ENCODE measurements around the gene PALM3. TPM values are rescaled to one million over a fixed set of nuclear protein-coding genes. Genes with fewer than 3 reads are reported as not detected.
"Not testable (repeated sequence)": the region's sequence is repeated elsewhere in the genome, so short reads cannot be mapped to it uniquely, and the experiment has no call there.

PALM3 gene
- total RNA-seq, 2 donors from 2014 or later = 0.10 TPM; not detected in 1

- Mint-ChIP-seq H3K27me3 (ENCODE audit: low read depth) (no peaks in the 10 kb centered on the region), H3K4me3 (no peak overlapping the region), H3K9me3 (no peaks in the 10 kb centered on the region), H3K4me1 (ENCODE audit: low read depth) (peaks cover 5% of the 10 kb centered on the region), H3K27ac (no peak overlapping the region), H3K36me3 (ENCODE audit: insufficient read depth in 2 of 2) (peaks cover 13 to 30% of the 10 kb centered on the region in 2 donors)
- no peak for DNase-seq
- ATAC-seq (replicated peaks in 1 of 2) = no peak
Measured at GRCh38 chr19:14050512-14050911, 11.4 kb downstream of the PALM3 start.

DNA sequence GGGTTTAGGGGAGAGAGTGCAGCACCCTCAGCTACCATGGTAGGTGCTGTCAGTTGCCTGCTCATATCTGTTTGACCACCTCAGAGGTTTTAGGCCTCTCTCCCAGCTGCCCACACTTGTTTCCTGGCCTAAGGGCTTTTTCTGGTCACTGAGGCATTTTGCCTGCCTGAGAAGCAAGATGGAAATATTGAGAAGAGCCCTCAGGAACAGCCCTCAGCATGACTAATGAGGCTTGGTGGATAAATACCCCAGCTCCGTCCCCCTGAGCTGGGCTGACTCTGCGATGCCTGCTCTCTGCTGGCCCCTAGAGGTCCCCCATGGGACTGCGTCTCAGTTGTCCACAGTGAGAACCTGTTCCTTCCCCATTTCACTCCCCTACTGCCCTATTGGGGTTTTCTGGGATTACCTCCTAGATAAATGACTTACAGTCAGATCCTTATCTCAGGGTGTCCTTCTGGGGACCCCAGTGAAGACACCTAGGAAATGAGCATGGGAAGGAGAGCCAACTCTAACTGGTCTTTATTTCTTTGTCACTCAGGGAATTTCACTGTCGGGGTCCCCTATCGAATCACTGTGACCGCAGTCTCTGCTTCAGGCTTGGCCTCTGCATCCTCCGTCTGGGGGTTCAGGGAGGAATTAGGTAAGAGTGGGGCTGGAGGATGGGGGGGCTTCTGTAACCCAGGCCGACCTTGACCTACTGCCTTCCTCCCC is 13.3 kb downstream of the PALM3 start:
- DNase-seq = peak; percentile 74 to 81
- Mint-ChIP-seq H3K4me3 (no peak overlapping the region), H3K4me1 (ENCODE audit: low read depth) (peaks cover 5% of the 10 kb centered on the region), H3K27ac (peak overlapping the region; percentile 28), H3K9me3 (no peaks in the 10 kb centered on the region), H3K27me3 (ENCODE audit: low read depth) (no peaks in the 10 kb centered on the region), H3K36me3 (ENCODE audit: insufficient read depth in 2 of 2) (peaks cover 13 to 30% of the 10 kb centered on the region in 2 donors)
- peak; percentile 78 to 84 for ATAC-seq (replicated peaks in 1 of 2)

DNA sequence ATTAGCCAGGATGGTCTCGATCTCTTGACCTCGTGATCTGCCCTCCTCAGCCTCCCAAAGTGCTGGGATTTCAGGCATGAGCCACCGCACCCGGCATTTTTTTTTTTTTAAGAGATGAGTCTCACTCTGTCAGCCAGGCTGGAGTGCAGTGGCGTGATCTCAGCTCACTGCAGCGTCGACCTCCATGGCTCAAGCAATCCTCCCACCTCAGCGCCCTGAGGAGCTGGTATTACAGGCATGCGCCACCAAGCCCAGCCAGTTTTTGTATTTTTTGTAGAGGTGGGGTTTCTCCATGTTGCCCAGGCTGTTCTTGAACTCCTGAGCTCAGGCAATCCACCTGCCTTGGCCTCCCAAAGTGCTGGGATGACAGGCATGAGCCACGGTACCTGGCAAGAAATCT is 14.0 kb downstream of the PALM3 start:
- H3K27me3 Mint-ChIP-seq (ENCODE audit: low read depth) = not testable (repeated sequence)

GRCh38 chr19:14042659-14043608 is 18.9 kb downstream of the PALM3 start:
- H3K9me3 Mint-ChIP-seq; H3K4me1 Mint-ChIP-seq (ENCODE audit: low read depth); H3K27me3 Mint-ChIP-seq (ENCODE audit: low read depth); H3K4me3 Mint-ChIP-seq: not testable (repeated sequence)
- peaks cover 2 to 15% of the 10 kb centered on the region in 2 donors for H3K36me3 Mint-ChIP-seq (ENCODE audit: insufficient read depth in 2 of 2)
- DNase-seq (peak; percentile 36 to 50), ATAC-seq (replicated peaks in 1 of 2) (peak; percentile 58 to 67)
- H3K27ac Mint-ChIP-seq = peak overlapping the region; percentile 18

More for the DNA sequence above, 14.0 kb downstream of the PALM3 start:
- not testable (repeated sequence) for ATAC-seq (replicated peaks in 1 of 2); H3K4me3 Mint-ChIP-seq; DNase-seq; H3K9me3 Mint-ChIP-seq; H3K27ac Mint-ChIP-seq; H3K4me1 Mint-ChIP-seq (ENCODE audit: low read depth)
- peaks cover 13 to 33% of the 10 kb centered on the region in 2 donors for H3K36me3 Mint-ChIP-seq (ENCODE audit: insufficient read depth in 2 of 2)

- H3K27ac Mint-ChIP-seq = no peak overlapping the region
- H3K27me3 Mint-ChIP-seq (ENCODE audit: low read depth) = no peaks in the 10 kb centered on the region
- peaks cover 2 to 22% of the 10 kb centered on the region in 2 donors for H3K36me3 Mint-ChIP-seq (ENCODE audit: insufficient read depth in 2 of 2)
Measured at GRCh38 chr19:14039181-14039580, 22.7 kb downstream of the PALM3 start.

DNA sequence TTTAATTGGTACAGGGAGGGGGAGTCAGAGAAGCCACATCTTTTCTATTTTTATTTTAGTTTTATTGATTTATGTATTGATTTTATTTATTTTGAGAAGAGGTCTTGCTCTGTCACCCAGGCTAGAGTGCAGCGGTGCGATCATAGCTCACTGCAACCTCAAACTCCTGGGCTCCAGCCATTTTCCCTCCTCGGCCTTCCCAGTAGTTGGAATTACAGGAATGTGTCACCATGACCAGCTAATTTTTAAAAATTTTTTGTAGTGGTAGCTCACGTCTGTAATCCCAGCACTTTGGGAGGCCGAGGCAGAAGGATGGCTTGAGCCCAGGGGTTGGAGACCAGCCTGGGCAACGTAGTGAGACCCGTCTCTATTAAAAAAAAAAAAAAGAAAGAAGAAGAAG is 26.2 kb downstream of the PALM3 start:
- no peaks in the 10 kb centered on the region for H3K27me3 Mint-ChIP-seq (ENCODE audit: low read depth)
- H3K9me3 Mint-ChIP-seq = no peaks in the 10 kb centered on the region
- DNase-seq (no peak), ATAC-seq (replicated peaks in 1 of 2) (no peak)
- peaks cover 6 to 23% of the 10 kb centered on the region in 2 donors for H3K36me3 Mint-ChIP-seq (ENCODE audit: insufficient read depth in 2 of 2)
- H3K4me1 Mint-ChIP-seq (ENCODE audit: low read depth) = peaks cover 23% of the 10 kb centered on the region
- no peak overlapping the region for H3K4me3 Mint-ChIP-seq
- peak overlapping the region; percentile 50 for H3K27ac Mint-ChIP-seq

More at GRCh38 chr19:14039181-14039580, 22.7 kb downstream of the PALM3 start:
- Mint-ChIP-seq H3K9me3 (no peaks in the 10 kb centered on the region), H3K4me1 (ENCODE audit: low read depth) (peaks cover 14% of the 10 kb centered on the region), H3K4me3 (no peak overlapping the region)
- ATAC-seq (replicated peaks in 1 of 2) (no peak), DNase-seq (no peak)

DNA sequence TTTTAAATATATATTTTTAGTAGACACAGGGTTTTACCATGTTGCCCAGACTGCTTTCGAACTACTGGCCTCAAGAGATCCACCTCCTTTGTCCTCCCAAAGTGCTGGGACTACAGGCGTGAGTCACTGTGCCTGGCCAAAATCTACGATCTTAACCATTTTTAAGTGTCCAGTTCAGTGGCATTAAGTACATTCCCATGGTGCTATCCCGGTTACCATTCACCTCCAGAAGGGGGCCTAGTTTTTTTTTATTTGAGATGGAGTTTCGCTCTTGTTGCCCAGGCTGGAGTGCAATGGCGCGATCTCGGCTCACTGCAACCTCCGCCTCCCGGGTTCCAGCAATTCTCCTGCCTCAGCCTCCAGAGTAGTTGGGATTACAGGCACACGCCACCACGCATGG is 26.7 kb downstream of the PALM3 start:
- H3K9me3 Mint-ChIP-seq; ATAC-seq (replicated peaks in 1 of 2); DNase-seq; H3K27me3 Mint-ChIP-seq (ENCODE audit: low read depth); H3K4me3 Mint-ChIP-seq; H3K27ac Mint-ChIP-seq: not testable (repeated sequence)
- Mint-ChIP-seq H3K36me3 (ENCODE audit: insufficient read depth in 2 of 2) (peaks cover 6 to 22% of the 10 kb centered on the region in 2 donors), H3K4me1 (ENCODE audit: low read depth) (peaks cover 23% of the 10 kb centered on the region)

- H3K9me3 Mint-ChIP-seq = no peaks in the 10 kb centered on the region
- H3K4me3 Mint-ChIP-seq = peak overlapping the region; percentile 53 to 55
- peaks cover 6 to 21% of the 10 kb centered on the region in 2 donors for H3K36me3 Mint-ChIP-seq (ENCODE audit: insufficient read depth in 2 of 2)
Measured at GRCh38 chr19:14033946-14034345, 27.9 kb downstream of the PALM3 start.

DNA sequence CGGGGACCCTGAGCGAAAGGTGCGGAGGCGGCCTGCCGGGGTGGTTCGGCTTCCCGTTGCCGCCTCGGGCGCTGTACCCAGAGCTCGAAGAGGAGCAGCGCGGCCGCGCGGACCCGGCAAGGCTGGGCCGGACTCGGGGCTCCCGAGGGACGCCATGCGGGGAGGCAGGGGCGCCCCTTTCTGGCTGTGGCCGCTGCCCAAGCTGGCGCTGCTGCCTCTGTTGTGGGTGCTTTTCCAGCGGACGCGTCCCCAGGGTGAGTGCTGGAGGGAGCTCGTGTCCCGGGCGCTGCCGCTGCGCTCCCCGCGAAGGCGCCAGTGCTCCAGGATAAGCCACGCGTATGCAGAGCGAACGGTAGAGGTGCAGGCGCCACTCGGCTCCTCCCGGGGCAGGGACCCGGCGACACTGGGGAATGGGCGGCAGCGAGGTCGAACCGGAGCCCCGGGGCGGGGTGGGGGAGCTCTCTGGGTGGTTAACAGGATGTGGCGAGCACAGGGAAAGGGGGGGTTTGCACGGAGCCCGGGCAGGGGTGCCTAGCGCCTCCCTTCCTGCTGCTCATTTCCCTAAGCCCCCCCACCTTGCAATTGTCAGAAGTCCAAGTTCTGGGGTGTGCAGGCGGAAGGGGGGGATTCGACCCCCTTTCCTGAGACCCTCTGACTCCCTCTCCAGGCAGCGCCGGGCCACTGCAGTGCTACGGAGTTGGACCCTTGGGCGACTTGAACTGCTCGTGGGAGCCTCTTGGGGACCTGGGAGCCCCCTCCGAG is 30.0 kb downstream of the PALM3 start, which contains the start of gene IL27RA:
Gene IL27RA (plus strand): TSS at position 44 of the 762 bp plus-strand sequence. CDS start 111 bp downstream, at position 155.
- no peaks in the 10 kb centered on the region for H3K9me3 Mint-ChIP-seq
- H3K27ac Mint-ChIP-seq = peak within 1 kb of the TSS; percentile 87
- peak within 1 kb of the TSS; percentile 83 to 95 for H3K4me3 Mint-ChIP-seq
- peaks cover 16% of the 10 kb centered on the region for H3K4me1 Mint-ChIP-seq (ENCODE audit: low read depth)
- no peaks in the 10 kb centered on the region for H3K27me3 Mint-ChIP-seq (ENCODE audit: low read depth)
- peaks cover 4 to 14% of the 10 kb centered on the region in 2 donors for H3K36me3 Mint-ChIP-seq (ENCODE audit: insufficient read depth in 2 of 2)
- peak; percentile 82 to 85 for ATAC-seq (replicated peaks in 1 of 2)
- peak; percentile 79 to 82 for DNase-seq

More at GRCh38 chr19:14033946-14034345, 27.9 kb downstream of the PALM3 start:
- H3K4me1 Mint-ChIP-seq (ENCODE audit: low read depth) = peaks cover 23% of the 10 kb centered on the region
- DNase-seq (no peak), ATAC-seq (replicated peaks in 1 of 2) (no peak)
- H3K27me3 Mint-ChIP-seq (ENCODE audit: low read depth) = no peaks in the 10 kb centered on the region
- H3K27ac Mint-ChIP-seq = peak overlapping the region; percentile 78

DNA sequence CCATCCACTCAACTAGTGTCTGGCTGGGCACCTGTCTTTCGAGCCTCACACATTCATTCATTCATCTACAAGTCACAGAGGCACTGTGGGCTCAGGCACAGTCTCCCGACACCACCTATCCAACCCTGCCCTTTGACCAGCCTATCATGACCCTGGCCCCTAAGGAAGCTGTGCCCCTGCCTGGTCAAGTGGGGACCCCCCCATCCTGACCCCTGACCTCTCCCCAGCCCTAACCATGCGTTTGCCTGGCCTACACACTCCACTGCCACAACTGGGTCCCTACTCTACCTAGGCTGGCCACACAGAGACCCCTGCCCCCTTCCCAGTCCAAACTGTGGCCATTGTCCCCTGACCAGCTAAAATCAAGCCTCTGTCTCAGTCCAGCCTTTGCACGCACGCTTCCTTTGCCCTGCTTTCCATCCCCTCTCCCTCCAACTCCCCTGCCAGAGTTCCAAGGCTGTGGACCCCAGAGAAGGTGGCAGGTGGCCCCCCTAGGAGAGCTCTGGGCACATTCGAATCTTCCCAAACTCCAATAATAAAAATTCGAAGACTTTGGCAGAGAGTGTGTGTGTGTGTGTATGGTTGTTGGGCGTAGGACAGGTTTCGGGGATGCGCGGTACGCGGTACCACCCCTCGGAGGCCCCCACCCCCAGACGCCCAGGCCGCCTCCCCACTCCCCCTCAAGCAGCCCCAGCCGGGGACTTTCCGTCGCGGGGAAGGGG is 30.7 kb downstream of the PALM3 start:
- DNase-seq (no peak), ATAC-seq (replicated peaks in 1 of 2) (no peak)
- H3K36me3 Mint-ChIP-seq (ENCODE audit: insufficient read depth in 2 of 2) = peaks cover 4 to 11% of the 10 kb centered on the region in 2 donors

DNA sequence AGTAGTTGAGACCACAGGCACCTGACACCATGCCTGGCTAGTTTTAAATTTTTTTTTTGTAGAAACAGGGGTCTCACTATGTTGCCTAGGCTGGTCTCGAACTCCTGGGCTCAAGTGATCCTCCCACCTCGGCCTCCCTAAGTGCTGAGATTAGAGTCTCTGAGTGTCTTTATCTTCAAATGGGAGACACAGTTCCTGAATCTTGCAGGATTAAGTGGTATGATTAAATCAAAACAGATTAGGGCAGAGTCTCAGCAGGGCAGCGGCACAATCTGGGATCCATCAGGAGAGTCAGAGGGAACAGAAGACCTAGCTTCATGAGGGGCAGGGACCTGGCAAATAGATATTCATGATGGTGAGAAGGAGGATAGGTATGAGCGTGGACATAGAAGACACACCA is 33.0 kb downstream of the PALM3 start:
- Mint-ChIP-seq H3K27me3 (ENCODE audit: low read depth) (no peaks in the 10 kb centered on the region), H3K27ac (no peak overlapping the region), H3K4me1 (ENCODE audit: low read depth) (peaks cover 13% of the 10 kb centered on the region), H3K9me3 (no peaks in the 10 kb centered on the region), H3K36me3 (ENCODE audit: insufficient read depth in 2 of 2) (peaks cover 2 to 6% of the 10 kb centered on the region in 2 donors), H3K4me3 (no peak overlapping the region)
- no peak for DNase-seq
- ATAC-seq (replicated peaks in 1 of 2) = no peak

More for the DNA sequence above, 30.7 kb downstream of the PALM3 start:
- peak overlapping the region; percentile 83 to 95 for H3K4me3 Mint-ChIP-seq
- no peaks in the 10 kb centered on the region for H3K9me3 Mint-ChIP-seq
- H3K27ac Mint-ChIP-seq = peak overlapping the region; percentile 87
- peaks cover 16% of the 10 kb centered on the region for H3K4me1 Mint-ChIP-seq (ENCODE audit: low read depth)
- H3K27me3 Mint-ChIP-seq (ENCODE audit: low read depth) = no peaks in the 10 kb centered on the region

- H3K36me3 Mint-ChIP-seq (ENCODE audit: insufficient read depth in 2 of 2) = peaks cover 1 to 4% of the 10 kb centered on the region in 2 donors
- peaks cover 19% of the 10 kb centered on the region for H3K4me1 Mint-ChIP-seq (ENCODE audit: low read depth)
- DNase-seq (no peak), ATAC-seq (replicated peaks in 1 of 2) (no peak)
- H3K27me3 Mint-ChIP-seq (ENCODE audit: low read depth) = no peaks in the 10 kb centered on the region
- H3K4me3 Mint-ChIP-seq = no peak within 1 kb of the TSS
- H3K9me3 Mint-ChIP-seq = no peaks in the 10 kb centered on the region
- H3K27ac Mint-ChIP-seq = no peak within 1 kb of the TSS
Measured at GRCh38 chr19:14027856-14028450, 33.9 kb downstream of the PALM3 start, which contains the start of gene RLN3. Gene RLN3, plus strand, starts transcription at chr19:14028148. Its CDS starts 57 bp downstream, at chr19:14028205.
